ENCODE results near the gene SLC27A2.

Gene SLC27A2

DNA sequence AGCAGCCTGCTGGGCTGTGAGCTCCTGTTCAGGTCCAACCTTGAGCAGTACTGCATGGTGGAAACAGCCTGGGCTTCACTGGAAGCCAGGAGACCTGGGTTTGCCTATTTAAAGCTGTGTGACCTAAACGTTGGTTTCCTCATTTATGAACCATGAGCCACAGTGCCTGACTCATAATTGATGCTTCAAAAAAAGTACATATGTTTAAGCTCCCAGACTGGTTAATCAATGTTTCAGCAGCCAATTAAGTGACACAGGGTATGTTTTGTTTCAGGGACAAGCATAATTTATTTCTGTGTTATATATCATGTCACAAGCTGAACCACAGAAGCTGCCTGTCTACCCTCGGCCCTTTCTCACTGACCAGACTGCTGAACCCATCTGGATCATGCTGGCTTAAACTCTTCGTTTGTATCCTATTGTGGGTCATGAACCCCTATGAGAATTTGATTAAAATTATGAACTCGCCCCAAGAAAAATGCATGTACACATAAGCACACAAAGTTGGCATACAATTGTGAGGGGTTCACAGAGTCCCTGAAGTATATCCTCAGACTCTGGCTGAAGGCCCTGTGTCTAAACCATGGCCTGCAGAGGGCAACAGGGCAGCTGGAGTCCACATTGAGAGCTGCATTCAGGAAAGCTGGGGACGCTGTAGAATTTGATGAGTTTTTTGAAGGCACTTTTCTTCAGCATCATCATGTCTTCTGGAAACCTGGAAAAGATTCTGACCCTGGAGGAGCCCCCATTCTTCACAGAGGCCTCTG is 59.9 kb downstream of the SLC27A2 start:
- peak; percentile 35 for DNase-seq (ENCODE audit: low read depth)

DNA sequence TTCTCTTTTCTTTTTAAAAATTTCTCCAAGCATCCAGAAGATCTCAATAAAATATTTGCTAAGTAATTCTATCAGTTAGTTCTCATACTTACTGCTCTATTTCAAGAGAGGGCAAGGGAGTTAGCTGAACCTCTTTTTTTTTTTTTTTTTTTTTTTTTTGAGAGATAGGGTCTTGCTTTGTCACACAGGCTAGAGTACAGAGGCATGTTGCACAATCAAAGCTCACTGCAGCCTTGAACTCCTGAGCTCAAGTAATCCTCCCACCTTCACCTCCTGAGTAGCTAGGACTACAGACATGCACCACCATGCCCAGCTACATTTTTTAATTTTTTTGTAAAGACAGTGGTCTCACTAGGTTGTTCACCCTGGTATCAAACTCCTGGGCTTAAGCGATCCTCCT is 62.2 kb downstream of the SLC27A2 start:
- no peak for DNase-seq (ENCODE audit: low read depth)

- DNase-seq (ENCODE audit: low read depth): no peak
These were observed 63.1 kb downstream of the SLC27A2 start for GRCh38 chr15:50244959-50245624.

- no peak for DNase-seq (ENCODE audit: low read depth)
These were observed 64.6 kb downstream of the SLC27A2 start for GRCh38 chr15:50246631-50247030.

DNA sequence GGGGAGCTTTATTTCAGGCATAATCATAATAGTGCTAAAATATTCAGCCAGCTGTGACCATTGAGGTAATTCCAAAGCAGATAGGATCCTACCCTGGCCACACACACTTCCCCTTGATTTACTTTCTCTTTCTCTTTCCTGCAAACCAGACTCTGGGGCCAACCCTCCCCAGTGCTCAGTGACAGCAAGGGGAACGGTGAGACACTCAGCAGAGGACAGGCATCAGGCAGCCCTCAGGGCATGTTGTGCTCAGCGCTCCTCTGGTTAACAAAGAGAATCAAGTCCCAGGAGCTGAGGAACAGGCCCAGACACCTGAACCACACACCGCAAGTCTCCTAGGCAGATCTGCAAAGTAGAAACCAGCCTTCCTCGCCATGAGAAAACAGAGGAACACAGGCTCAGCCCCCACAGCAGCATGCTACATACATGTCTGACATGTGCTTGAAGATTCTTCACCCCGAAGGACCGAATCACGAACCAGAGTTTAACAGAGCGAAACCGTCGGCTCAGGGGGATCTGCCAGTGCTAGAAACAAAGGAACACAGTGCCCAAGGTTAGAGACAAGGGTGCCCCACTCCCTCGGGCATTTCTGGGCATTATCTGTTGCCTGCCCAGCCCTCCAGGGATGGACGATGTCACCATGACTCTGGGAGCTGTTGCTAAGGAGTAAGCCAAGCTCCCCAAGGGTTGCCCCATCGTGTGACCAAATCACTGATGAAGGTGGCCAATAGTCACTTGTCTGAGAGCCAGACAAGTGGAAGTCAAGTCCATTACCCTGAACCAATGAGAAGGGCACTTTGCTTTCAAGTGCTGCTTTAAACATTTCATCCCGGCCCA is 66.0 kb downstream of the SLC27A2 start:
- DNase-seq (ENCODE audit: low read depth): no peak

DNA sequence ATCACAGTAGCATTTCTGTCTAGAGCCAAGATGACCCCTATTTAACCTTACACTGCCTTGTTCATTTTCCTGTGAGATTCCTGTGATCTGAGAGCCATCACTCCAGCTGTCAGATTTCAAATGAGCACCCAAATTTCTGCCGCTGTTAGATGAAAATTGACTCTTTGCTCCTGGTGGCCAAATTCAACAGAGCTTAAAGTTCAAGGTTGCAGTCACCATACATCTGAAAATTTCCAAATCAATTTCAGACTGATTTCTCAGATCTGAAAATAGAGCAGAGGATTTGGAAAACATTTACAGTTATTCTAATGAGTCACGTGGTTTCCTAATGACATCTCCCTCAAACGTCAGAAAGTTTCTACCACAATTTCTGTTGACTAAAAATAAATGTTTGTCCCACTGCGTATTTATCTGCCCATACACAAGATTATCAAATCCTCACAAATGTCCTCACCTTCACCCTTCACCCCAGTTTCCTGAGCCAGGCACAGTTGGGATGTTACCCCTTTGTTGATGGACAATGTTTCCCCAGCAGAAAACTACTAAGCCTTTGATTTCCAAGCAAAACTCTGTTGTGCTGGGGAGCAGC is 67.1 kb downstream of the SLC27A2 start:
- DNase-seq (ENCODE audit: low read depth): no peak

DNA sequence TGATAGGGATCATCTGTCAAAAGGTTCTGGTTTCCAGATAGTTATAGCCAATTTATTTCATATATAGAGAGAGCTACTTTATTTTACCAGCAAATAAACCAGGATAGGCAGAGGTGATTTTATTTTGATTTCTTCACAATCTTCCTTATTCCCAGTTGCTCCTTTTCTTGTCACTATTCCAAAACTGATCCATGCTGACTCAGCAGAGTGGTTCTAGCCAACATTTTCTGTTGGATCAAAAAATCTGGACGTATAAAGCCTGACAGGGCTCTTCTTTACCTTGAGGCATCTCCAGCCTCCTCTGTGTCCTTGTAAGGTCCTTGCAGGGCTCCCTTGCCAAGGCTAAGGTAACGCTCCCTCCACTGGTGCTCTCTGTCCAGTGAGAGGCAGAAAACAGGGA is 67.7 kb downstream of the SLC27A2 start:
- no peak for DNase-seq (ENCODE audit: low read depth)

DNA sequence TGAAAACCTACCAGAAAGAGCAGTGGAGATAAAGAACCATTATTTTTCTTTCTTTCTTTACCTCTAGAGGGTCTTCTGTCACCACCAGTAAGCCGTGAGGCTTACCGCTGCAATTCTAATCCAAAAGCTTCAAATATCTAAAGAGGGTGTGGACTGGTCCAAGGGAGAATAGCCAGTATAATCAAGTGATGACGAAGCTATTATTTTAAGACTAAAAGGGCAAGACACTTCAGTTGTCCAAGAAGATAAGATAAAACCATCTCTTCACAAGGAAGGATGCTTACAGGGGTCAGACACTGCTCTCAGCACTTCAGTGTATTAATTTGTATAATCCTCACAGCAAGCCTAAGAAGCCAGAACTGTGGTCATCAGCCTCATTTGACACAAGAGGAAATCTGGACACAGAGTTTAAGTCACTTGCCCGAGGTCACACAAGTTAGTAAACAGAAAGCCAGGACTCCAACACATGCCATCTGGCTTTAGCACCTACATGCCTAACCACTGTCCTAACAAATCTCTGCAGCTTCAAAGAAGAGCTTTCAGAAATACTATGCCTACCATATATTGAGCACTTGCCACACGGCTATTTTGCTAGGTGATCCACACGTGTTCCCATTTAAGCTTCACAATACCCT is 68.9 kb downstream of the SLC27A2 start:
- no peak for DNase-seq (ENCODE audit: low read depth)

DNA sequence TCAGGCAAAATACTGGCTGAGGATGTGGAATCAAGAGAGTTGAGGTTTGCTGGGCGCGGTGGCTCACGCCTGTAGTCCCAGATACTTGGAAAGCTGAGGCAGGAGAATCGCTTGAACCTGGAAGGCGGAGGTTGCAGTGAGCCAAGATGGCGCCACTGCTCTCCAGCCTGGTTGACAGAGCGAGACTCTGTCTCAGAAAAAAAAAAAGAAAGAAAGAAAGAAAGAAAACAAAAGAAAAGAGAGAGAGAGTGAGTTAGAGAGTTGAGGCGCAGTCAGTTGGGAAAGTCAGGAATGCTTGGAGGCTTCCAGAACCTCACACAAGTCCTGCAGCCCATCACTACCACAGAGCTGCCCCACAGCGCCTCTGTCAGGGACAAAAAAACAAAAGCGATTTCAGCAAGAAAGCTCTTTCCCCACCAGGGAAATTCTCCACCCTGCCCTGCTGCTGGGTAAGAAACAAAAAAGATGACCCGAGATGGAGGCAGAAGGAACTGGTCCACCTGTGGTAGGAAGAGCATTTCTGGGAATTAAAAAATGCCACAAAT is 69.7 kb downstream of the SLC27A2 start:
- no peak for DNase-seq (ENCODE audit: low read depth)

DNA sequence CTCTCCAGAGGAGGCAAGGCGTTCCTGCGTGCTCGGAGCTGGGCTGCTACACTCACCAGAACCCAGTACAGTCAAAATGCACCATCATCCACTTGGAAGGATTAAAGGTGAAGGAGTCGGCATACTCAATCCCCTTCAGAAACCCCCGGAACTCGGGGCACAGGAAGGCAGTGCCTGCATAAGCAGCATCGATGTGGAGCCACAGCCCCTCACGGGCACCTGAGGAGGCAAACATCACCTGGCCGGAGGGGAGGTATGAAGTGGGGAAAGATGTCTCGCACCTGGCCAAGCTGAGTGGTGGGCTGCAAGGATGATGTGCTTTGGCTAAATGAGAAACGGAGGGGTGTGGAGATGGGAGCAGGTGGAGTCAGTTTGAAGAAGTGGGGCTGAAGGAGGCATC is 70.6 kb downstream of the SLC27A2 start:
- DNase-seq (ENCODE audit: low read depth): no peak

- DNase-seq (ENCODE audit: low read depth): peak; percentile 14
These were observed 74.4 kb downstream of the SLC27A2 start for GRCh38 chr15:50256188-50257041.

- no peak for DNase-seq (ENCODE audit: low read depth)
These were observed 75.3 kb downstream of the SLC27A2 start for GRCh38 chr15:50257332-50257731.

GRCh38 chr15:50257924-50258323 is 75.9 kb downstream of the SLC27A2 start:
- no peak for DNase-seq (ENCODE audit: low read depth)

GRCh38 chr15:50259276-50259675 is 77.3 kb downstream of the SLC27A2 start:
- DNase-seq (ENCODE audit: low read depth): no peak

- no peak for DNase-seq (ENCODE audit: low read depth)
These were observed 79.0 kb downstream of the SLC27A2 start for GRCh38 chr15:50260969-50261496.

DNA sequence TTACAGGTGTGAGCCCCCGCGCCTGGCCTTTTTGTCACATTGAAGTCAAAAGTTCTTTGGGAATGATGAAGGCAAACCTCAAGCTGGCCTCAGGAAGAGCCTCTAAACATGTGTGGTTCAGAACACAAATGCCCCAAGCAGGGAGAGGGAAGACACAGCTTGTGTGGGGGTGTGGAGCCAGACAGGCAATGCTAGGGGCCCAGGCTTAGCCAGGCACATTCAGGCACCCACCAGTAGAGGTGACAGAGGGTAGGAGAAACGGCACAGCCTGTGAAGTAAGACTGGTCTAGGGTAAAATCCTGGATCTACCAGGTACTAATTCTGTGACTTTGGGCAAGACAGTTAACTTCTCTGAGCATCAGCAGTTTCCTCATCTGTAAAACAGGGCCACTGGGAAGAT is 80.0 kb downstream of the SLC27A2 start:
- no peak for DNase-seq (ENCODE audit: low read depth)

- DNase-seq (ENCODE audit: low read depth): no peak
These were observed 80.5 kb downstream of the SLC27A2 start for GRCh38 chr15:50262533-50262932.

DNA sequence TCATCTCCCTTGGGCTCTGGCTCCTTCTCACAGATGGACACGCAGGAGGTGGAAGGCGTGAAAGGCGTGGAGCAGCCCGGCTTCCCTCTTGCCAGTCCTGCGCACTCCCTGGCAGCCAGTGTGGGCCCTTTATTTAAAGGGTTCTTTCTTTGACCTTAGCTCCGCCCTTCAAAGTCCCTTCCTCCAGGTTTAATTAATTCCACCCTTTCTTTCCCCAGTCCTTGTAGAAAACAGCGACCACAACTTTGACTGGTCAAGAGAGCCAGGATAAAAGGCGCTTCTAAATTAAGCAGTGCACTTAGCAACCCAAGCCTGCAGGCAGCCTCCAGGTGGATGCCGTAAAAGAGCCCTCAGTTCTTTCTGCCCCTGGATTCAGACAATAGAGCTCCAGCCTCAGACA is 83.6 kb downstream of the SLC27A2 start, which contains the start of gene HDC:
TSS of gene HDC (minus strand) at position 107 of the 400 bp plus-strand sequence. CDS start at position 4, 103 bp downstream.
- no peak for DNase-seq (ENCODE audit: low read depth)

DNA sequence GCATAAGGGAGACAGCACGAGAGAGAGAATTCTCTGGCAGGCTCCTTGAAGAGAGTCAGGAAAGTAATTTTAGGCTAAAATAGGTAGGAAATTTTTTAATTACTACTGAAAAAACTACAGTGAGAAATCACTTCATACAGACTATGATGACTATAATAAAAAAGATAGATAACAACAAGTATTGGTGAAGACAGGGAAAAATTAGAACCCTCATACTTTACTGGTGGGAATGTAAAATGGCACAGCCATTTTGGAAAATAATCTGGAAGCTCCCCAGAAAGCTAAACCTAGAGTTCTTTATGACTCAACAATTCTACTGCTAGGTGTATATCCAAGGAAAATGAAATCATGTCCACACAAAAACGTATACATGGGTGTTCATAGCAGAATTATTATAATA is 85.6 kb downstream of the SLC27A2 start:
- DNase-seq (ENCODE audit: low read depth): no peak

DNA sequence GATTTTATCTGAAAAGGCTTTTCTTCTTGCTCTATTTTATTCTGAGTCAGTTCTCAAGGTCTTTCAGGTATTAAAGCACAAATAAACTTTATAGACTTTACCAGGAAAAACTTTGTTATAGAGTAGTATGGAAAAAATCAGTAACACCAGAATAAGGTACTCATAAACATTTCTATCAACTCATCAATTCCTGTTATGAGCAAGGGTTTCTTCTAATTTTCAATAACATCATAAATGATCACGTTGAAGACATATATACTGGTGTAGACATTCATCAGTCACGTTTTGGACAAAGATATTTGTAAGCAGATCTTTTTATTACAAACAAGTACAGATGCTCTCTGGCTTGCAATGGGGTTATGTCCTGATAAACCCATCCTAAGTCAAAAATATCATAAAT is 93.1 kb downstream of the SLC27A2 start:
- no peak for DNase-seq (ENCODE audit: low read depth)
